Activated CD4-positive, alpha-beta T cell treated with anti-CD3 and anti-CD28 coated beads for 36 hours (primary cell): Measurements from ENCODE around the gene PSMB3. TPM values are rescaled to one million over a fixed set of nuclear protein-coding genes. Genes with fewer than 3 reads are reported as not detected.

Source experiments
- ATAC-seq: fragments of 200-7000 bp; cut with Tn5 transposase; one replicate; pipeline ENCODE4 v1.10.0; 2021; ENCODE audit warnings: mild to moderate bottlenecking, moderate library complexity
- CTCF ChIA-PET: fragments of 350-600 bp; sonication (Branson Sonifier 250); formaldehyde crosslinking; loops from one replicate; lab custom pipeline; 2021; ENCODE audit warnings: antibody characterized with exemption; lab: Charles Lee
- POLR2A ChIA-PET: fragments of 350-600 bp; sonication (Branson Sonifier 250); formaldehyde crosslinking; loops from one replicate; lab custom pipeline; 2021; ENCODE audit warnings: antibody characterized with exemption, inconsistent platforms; lab: Charles Lee
- DNase-seq: peaks from one replicate; pipeline ENCODE4 v3.0.0-alpha.2; 2020
- H3K27ac Mint-ChIP-seq: one replicate; pipeline ENCODE4 v1.8.0; 2021; ENCODE audit warnings: mixed read lengths
- H3K27me3 Mint-ChIP-seq: one replicate; pipeline ENCODE4 v1.8.0; 2021; ENCODE audit warnings: mixed read lengths
- H3K36me3 Mint-ChIP-seq: one replicate; pipeline ENCODE4 v1.8.0; 2021; ENCODE audit warnings: low read depth, mixed read lengths
- H3K4me1 Mint-ChIP-seq: one replicate; pipeline ENCODE4 v1.8.0; 2021; ENCODE audit warnings: mixed read lengths
- H3K4me3 Mint-ChIP-seq: one replicate; pipeline ENCODE4 v1.8.0; 2021; ENCODE audit warnings: mild to moderate bottlenecking, moderate library complexity, mixed read lengths
- H3K9me3 Mint-ChIP-seq: one replicate; pipeline ENCODE4 v1.8.0; 2021; ENCODE audit warnings: low read depth, mixed read lengths
- intact Hi-C, 2 experiments: fragments of 100-400 bp; cut with DNase I in 1 of 2; cut with micrococcal nuclease in 1 of 2; formaldehyde crosslinking; loops; one replicate each; pipeline versions ENCODE4 v1.14.2 to v1.15.1; 2022 to 2024; cut with DNase I, micrococcal nuclease
- total RNA-seq, 2 experiments: library from RNA; stranded (reverse); gene quantifications; one replicate each; pipeline ENCODE4 v1.2.3, GENCODE V29; 2021

PSMB3 gene
- total RNA-seq, 2 experiments from 2014 or later = 337 to 396 TPM

DNA sequence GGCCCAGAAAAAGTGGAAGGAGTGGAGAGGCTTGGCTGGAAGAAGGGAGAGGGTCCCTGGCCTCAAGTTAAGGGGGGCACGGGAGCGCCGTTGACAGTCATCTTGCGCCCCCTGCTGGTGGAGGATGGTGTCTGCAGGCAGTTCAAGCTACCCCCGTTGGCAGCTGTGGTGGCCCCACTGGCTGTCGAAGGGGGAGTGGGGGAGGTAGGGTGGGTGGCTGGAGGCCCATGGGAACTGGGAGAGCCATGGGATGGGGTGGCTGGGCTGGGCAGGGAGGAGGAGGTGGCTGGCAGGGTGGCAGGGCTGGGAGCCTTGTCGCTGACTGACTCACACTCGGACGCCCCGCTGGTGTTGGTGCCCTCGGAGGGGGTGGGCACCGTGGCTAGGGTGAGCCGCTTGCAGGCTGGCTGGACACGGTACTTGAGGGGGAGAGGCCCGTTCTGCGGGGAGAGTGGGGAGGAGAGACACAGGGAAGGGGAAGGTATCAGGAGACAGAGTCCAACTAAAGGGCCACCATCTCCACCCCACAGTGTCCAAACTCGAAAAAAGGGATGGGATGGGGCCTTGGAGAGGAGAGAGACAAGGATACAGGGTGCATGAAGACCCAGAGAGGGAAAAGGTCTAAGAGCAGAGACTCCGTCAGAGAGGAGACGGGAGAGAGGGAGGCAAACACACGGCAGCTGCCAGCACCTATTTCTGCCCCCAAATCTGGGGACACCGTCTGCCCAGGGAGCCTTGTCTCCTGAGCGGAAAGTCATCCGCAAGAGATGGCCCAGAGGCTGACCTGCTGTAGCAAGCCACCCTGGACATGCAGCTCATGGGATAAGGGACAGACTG lies 17.2 kb upstream of the PSMB3 start:
- DNase-seq (peak; percentile 85), ATAC-seq (peak; percentile 21)
- ChIA-PET CTCF (interaction anchor here (0.6 to 3.5 kb wide), 35 partner anchors 11 to 239 kb away, joined by 3 to 35 read pairs (median 4); partner anchors contain the start of genes MLLT6 and PSMB3), POLR2A (interaction anchor here (0.5 kb wide), 1 partner anchor 17 kb away, joined by 6 read pairs; no protein-coding TSS in a partner anchor)
- no peak overlapping the region for H3K27ac Mint-ChIP-seq
- H3K4me1 Mint-ChIP-seq = peaks cover 45% of the 10 kb centered on the region
- H3K36me3 Mint-ChIP-seq = peaks cover 14% of the 10 kb centered on the region
- no peak overlapping the region for H3K4me3 Mint-ChIP-seq
- no peaks in the 10 kb centered on the region for H3K27me3 Mint-ChIP-seq
- intact Hi-C loops = loop anchor here (1.0 to 10.0 kb wide), 7 partner anchors 15 to 311 kb away; partner anchors contain the start of genes ARHGAP23 (in 1 of the 2) and SRCIN1 (in 1 of the 2)
- H3K9me3 Mint-ChIP-seq = no peaks in the 10 kb centered on the region

DNA sequence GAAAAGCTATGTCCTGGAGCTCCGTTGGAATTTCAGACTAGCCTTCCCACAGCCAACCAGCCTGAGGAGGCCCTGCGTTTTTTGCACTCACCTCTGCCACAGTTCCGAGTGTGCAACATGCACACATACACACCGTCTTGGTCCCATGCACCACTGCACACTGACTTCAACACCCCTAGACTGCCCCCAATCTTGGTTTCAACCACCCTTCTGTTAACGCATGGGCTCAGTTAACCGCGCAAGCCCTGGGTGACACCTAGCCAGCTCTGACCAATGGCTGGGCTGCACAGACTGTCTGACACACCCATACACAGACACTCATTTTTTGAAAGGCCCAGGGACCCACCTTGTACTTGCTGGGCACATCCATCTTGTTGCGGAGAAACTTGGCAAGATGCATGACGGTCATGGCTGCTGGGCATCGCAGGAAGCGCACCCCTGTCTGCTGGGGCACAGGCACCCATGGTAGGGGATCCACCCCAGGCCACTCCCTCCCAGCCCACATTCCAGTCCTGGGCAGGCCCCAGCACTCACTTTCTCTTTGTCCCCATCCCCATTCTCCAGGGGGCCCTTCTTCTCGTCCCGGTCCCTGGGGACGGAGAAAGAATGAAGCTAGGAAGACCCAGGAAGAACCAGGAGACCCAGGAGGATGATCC lies 14.4 kb upstream of the PSMB3 start:
- intact Hi-C loops = loop anchor here (5.0 to 10.0 kb wide), 3 partner anchors 133 to 313 kb away; partner anchors contain the start of genes ARHGAP23 (in 1 of the 2) and SRCIN1 (in 1 of the 2)
- H3K27me3 Mint-ChIP-seq = no peaks in the 10 kb centered on the region
- no peak overlapping the region for H3K4me3 Mint-ChIP-seq
- H3K9me3 Mint-ChIP-seq = no peaks in the 10 kb centered on the region
- H3K4me1 Mint-ChIP-seq = peaks cover 28% of the 10 kb centered on the region
- H3K27ac Mint-ChIP-seq = no peak overlapping the region
- DNase-seq (no peak), ATAC-seq (no peak)
- H3K36me3 Mint-ChIP-seq = peaks cover 4% of the 10 kb centered on the region
- ChIA-PET POLR2A (no interaction called here), CTCF (interaction anchor here (1.3 to 1.6 kb wide), 2 partner anchors 10 to 66 kb away, joined by 4 to 5 read pairs; no protein-coding TSS in a partner anchor)

DNA sequence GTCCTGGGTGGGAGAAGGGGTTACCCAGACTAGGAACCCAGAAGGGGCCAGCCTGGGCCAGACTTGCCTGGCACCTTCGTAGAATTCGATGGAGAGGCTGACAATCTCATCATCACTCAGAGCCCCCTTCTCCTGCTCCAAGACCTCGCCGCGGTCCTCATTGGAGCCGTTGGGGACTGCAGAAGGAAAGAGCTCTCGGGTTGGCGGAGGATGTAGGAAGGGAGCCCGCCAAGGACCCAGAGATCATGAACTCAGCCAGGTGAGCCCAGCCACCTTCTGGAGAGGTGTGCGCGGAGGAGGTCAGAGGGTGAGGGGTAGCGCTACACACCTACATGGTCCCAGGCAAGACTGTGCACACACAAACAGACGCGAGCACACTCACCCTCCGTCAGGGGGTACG lies 13.9 kb upstream of the PSMB3 start:
- Mint-ChIP-seq H3K36me3 (peaks cover 1% of the 10 kb centered on the region), H3K27me3 (no peaks in the 10 kb centered on the region), H3K4me3 (no peak overlapping the region), H3K9me3 (no peaks in the 10 kb centered on the region), H3K27ac (no peak overlapping the region), H3K4me1 (peaks cover 22% of the 10 kb centered on the region)
- ATAC-seq = no peak
- ChIA-PET CTCF (no interaction called here), POLR2A (no interaction called here)
- intact Hi-C loops = loop anchor here (5.0 to 10.0 kb wide), 3 partner anchors 134 to 314 kb away; partner anchors contain the start of genes ARHGAP23 (in 1 of the 2) and SRCIN1 (in 1 of the 2)
- no peak for DNase-seq

GRCh38 chr17:38739305-38739704 lies 13.2 kb upstream of the PSMB3 start:
- no peak for DNase-seq
- H3K4me3 Mint-ChIP-seq = no peak overlapping the region
- ChIA-PET CTCF (no interaction called here), POLR2A (no interaction called here)
- ATAC-seq = no peak
- no peaks in the 10 kb centered on the region for H3K27me3 Mint-ChIP-seq
- no peaks in the 10 kb centered on the region for H3K9me3 Mint-ChIP-seq
- H3K4me1 Mint-ChIP-seq = peaks cover 16% of the 10 kb centered on the region
- H3K36me3 Mint-ChIP-seq = no peaks in the 10 kb centered on the region
- intact Hi-C loops = loop anchor here (5.0 to 10.0 kb wide), 3 partner anchors 135 to 315 kb away; partner anchors contain the start of genes ARHGAP23 (in 1 of the 2) and SRCIN1 (in 1 of the 2)
- H3K27ac Mint-ChIP-seq = no peak overlapping the region

- Mint-ChIP-seq H3K9me3 (no peaks in the 10 kb centered on the region), H3K4me3 (no peak overlapping the region), H3K27me3 (peaks cover 2% of the 10 kb centered on the region), H3K4me1 (peaks cover 9% of the 10 kb centered on the region), H3K36me3 (no peaks in the 10 kb centered on the region), H3K27ac (no peak overlapping the region)
- no peak for ATAC-seq
- CTCF ChIA-PET = no interaction called here
- no peak for DNase-seq
- POLR2A ChIA-PET = no interaction called here
- intact Hi-C loops = no loop called here
Observed at GRCh38 chr17:38740044-38740443, 12.5 kb upstream of the PSMB3 start.

DNA sequence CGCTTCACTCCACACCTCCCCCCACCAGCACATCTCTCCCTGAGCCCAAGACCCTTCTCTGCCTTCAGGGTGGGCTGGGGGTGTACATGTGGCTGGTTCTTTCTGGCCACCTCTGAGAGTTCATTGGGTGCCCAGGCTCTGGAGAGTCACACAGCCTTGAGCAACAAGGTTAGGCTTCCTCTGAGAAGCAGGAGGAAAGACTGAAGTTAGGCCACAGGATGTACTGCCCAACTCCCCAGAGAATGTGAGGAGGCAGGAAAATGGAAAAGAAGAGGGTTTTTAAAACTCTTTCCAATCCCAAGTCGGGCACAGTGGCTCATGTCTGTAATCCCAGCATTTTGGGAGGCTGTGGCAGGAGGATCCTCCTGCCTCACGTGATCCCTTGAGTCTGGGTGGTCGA lies 11.7 kb upstream of the PSMB3 start:
- peaks cover 3% of the 10 kb centered on the region for H3K4me1 Mint-ChIP-seq
- no peaks in the 10 kb centered on the region for H3K36me3 Mint-ChIP-seq
- POLR2A ChIA-PET = no interaction called here
- no peak overlapping the region for H3K4me3 Mint-ChIP-seq
- intact Hi-C loops = no loop called here
- ATAC-seq (no peak), DNase-seq (no peak)
- H3K9me3 Mint-ChIP-seq = no peaks in the 10 kb centered on the region
- peaks cover 2% of the 10 kb centered on the region for H3K27me3 Mint-ChIP-seq
- CTCF ChIA-PET = no interaction called here
- no peak overlapping the region for H3K27ac Mint-ChIP-seq

- peaks cover 6% of the 10 kb centered on the region for H3K4me1 Mint-ChIP-seq
- H3K27me3 Mint-ChIP-seq = peaks cover 8% of the 10 kb centered on the region
- no peak for DNase-seq
- ATAC-seq = no peak
- POLR2A ChIA-PET = no interaction called here
- H3K4me3 Mint-ChIP-seq = no peak overlapping the region
- no peaks in the 10 kb centered on the region for H3K36me3 Mint-ChIP-seq
- no peaks in the 10 kb centered on the region for H3K9me3 Mint-ChIP-seq
- H3K27ac Mint-ChIP-seq = no peak overlapping the region
- intact Hi-C loops = no loop called here
- CTCF ChIA-PET = no interaction called here
Observed at GRCh38 chr17:38741461-38741860, 11.1 kb upstream of the PSMB3 start.

GRCh38 chr17:38741921-38742410 lies 10.6 kb upstream of the PSMB3 start:
- H3K27me3 Mint-ChIP-seq = peaks cover 13% of the 10 kb centered on the region
- DNase-seq = no peak
- intact Hi-C loops = no loop called here
- CTCF ChIA-PET = no interaction called here
- H3K4me3 Mint-ChIP-seq = no peak overlapping the region
- no peaks in the 10 kb centered on the region for H3K9me3 Mint-ChIP-seq
- POLR2A ChIA-PET = no interaction called here
- no peak overlapping the region for H3K27ac Mint-ChIP-seq
- peaks cover 9% of the 10 kb centered on the region for H3K4me1 Mint-ChIP-seq
- H3K36me3 Mint-ChIP-seq = no peaks in the 10 kb centered on the region
- ATAC-seq = no peak

DNA sequence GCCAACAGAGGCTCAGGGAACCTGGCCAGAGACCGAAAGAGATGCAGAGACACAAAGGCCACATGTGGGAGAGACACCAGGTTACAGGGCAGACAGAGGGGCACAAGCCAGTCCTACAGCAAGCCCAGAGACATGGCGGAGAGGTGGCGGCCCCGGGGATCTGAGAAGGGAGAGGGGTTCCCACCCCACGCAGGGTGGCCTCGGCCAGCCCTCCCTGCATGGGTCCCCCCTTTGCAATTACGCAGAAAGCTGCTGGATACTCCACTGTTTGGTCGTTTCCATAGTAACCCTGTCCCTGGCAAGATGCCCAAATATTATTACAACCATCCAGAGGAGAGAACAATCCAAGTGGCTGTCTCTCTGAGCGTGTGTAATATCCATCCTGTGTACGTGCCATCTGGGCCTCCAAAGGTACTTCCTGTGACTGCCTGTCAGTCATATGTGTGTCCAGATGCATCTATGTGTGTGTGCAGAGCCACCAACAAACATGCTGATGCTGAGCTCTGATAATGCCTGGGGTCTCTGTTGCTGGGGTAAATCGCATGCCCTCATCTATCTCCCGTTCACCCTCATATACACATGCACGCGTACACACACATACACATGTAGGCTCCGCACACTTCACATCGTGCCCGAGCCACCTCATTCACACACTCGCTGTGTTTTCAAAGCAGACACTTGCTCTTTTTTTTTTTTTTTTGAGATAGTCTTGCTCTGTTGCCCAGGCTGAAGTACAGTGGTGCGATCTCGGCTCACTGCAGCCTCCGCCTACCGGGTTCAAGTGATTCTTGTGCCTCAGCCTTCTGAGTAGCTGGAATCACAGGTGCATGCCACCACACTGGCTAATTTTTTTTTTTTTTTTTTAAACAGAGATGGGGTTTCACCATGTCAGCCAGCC lies 9.9 kb upstream of the PSMB3 start:
- Mint-ChIP-seq H3K9me3 (no peaks in the 10 kb centered on the region), H3K36me3 (no peaks in the 10 kb centered on the region), H3K4me1 (peaks cover 9% of the 10 kb centered on the region), H3K27me3 (peaks cover 13% of the 10 kb centered on the region), H3K27ac (no peak overlapping the region), H3K4me3 (no peak overlapping the region)
- POLR2A ChIA-PET = no interaction called here
- DNase-seq (no peak), ATAC-seq (peak; percentile 73)
- intact Hi-C loops = no loop called here
- CTCF ChIA-PET = no interaction called here

DNA sequence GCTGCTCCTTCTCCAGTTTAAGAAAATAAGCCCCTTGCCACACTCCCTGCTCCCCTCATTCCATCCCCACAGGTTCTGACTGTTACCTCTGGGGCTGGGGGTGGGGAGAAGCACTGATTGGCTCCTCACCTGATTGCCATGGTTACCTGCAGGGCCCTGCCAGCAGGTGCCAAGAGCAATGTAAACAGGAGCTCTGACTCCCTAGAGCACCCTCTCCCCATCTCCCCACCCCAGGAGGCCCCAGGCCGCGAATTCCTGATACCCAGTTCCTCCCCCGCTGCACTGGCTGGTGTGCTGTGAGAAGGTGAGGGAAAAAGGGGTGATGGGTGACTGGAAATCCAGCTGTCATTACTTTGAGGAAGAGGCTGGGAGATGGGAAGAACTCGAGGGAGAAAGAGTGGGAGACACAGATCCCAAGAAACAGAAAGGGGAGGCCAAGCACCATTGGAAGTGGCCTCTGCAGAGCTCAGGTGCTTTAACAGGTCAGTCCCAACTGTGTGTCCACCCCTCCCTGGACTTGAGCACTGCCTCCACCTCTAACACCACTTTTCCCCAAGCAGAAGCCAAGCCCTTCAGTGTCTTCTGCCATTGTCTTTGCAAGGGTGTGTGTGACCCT lies 8.9 kb upstream of the PSMB3 start:
- H3K4me3 Mint-ChIP-seq = no peak overlapping the region
- intact Hi-C loops = no loop called here
- no peaks in the 10 kb centered on the region for H3K36me3 Mint-ChIP-seq
- peaks cover 9% of the 10 kb centered on the region for H3K4me1 Mint-ChIP-seq
- DNase-seq (no peak), ATAC-seq (no peak)
- no peaks in the 10 kb centered on the region for H3K9me3 Mint-ChIP-seq
- peaks cover 17% of the 10 kb centered on the region for H3K27me3 Mint-ChIP-seq
- CTCF ChIA-PET = no interaction called here
- POLR2A ChIA-PET = no interaction called here
- H3K27ac Mint-ChIP-seq = no peak overlapping the region
